LNCaP clone FGC (cell line): ENCODE measurements around the gene DEFB128.
"Not testable (repeated sequence)": the region's sequence is repeated elsewhere in the genome, so short reads cannot be mapped to it uniquely, and the experiment has no call there.

Source experiments
- DNase-seq: peaks from one replicate; pipeline ENCODE4 v3.0.0-alpha.2; 2011; ENCODE audit warnings: low read depth
- H3K4me3 ChIP-seq: 2 replicates; pipeline ENCODE4 v1.5.1; 2011; ENCODE audit warnings: mild to moderate bottlenecking, low read depth, low read length, control low read depth
- CTCF ChIP-seq: IDR thresholded peaks from 2 replicates; pipeline ENCODE4 v1.5.1; 2012; ENCODE audit warnings: mild to moderate bottlenecking; ENCODE audit not compliant: control insufficient read depth, insufficient read depth; ENCODE audit errors: extremely low read depth

Gene DEFB128

GRCh38 chr20:208942-209566 is 19.5 kb upstream of the DEFB128 start:
- peak; percentile 64 for TF ChIP-seq CTCF
- H3K4me3 ChIP-seq: no peak overlapping the region
- DNase-seq: peak; percentile 63

DNA sequence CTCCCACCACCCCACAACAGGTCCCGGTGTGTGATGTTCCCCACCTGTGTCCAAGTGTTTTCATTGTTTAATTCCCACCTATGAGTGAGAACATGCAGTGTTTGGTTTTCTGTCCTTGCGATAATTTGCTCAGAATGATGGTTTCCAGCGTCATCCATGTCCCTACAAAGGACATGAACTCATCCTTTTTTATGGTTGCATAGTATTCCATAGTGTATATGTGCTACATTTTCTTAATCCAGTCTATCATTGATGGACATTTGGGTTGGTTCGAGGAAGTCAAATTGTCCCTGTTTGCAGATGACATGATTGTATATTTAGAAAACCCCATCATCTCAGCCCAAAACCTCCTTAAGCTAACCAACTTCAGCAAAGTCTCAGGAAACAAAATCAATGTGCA is 14.1 kb upstream of the DEFB128 start:
- not testable (repeated sequence) for DNase-seq, H3K4me3 ChIP-seq

DNA sequence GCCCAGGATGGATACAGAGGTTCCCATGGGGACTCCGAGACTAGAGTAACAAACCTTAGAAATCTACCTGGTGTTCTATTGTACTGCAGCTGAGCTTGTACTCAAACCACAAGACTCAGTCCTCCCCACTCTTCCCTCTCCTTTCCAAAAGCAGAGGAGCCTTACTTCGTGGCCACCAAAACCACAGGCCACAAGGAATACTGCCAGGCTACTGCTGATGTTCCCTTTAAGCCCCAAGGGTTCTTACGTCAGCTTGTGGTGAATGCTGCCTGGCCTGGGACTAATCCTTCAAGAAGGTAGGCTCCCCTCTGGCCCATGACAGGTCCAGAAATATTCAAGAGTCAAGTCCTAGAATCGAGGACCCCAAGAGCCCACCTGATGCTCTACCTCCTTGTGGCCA is 10.5 kb upstream of the DEFB128 start:
- TF ChIP-seq CTCF: no peak
- H3K4me3 ChIP-seq: no peak overlapping the region
- DNase-seq: no peak

DNA sequence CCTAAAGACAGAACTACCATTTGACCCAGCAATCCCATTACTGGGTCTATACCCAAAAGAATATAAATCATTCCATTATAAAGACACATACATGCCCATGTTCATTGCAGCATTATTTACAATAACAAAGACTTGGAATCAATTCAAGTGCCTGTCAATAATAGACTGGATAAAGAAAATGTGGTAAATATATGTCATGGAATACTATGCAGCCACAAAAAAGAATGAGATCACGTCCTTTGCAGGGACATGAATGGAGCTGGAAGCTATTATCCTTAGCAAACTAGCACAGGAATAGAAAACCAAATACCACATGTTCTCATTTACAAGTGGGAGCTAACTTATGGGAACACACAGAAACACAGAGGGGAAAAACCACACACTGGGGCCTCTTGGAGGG is 8.7 kb upstream of the DEFB128 start:
- DNase-seq: no peak
- no peak for TF ChIP-seq CTCF

GRCh38 chr20:187733-188132 is 1.8 kb downstream of the DEFB128 start:
- no peak overlapping the region for H3K4me3 ChIP-seq
- no peak for DNase-seq
- no peak for TF ChIP-seq CTCF

More for the DNA sequence above, 8.7 kb upstream of the DEFB128 start:
- H3K4me3 ChIP-seq: no peak overlapping the region

DNA sequence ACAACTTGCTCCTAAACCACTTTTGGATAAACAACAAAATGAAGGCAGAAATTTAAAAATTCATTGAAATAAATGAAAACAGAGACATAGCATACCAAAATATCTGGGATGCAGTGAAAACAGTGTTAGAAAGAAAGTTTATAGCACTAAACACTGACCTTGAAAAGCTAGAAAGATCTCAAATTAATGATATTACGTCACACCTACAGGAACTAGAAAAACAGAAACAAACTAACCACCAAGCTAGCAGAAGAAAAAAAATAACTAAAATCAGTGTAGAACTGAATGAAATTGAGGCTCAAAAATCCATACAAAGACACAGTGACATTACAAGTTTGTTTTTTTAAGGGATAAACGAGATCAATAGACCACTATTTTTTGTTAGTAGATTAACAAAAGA is 5.2 kb downstream of the DEFB128 start:
- no peak for TF ChIP-seq CTCF
- no peak for DNase-seq

GRCh38 chr20:168876-169275 is 20.6 kb downstream of the DEFB128 start:
- H3K4me3 ChIP-seq: no peak overlapping the region
- DNase-seq: no peak
- no peak for TF ChIP-seq CTCF

More for the DNA sequence above, 5.2 kb downstream of the DEFB128 start:
- no peak overlapping the region for H3K4me3 ChIP-seq
